OCI-LY7 (cell line): Measurements from ENCODE around the gene STON1.

ENCODE experiments used
- EZH2phosphoT487 ChIP-seq: fragments of 200-600 bp; sonication (generic); IDR thresholded peaks from 2 replicates; pipeline ENCODE4 v1.6.1; 2018; ENCODE audit warnings: low read depth, borderline replicate concordance, mild to moderate bottlenecking, mixed run types, antibody characterized with exemption, low read length, moderate library complexity, mixed read lengths
- TF ChIP-seq, protein P1 (sequence below): fragments of 200-600 bp; sonication (generic); conservative IDR thresholded peaks from 2 replicates; pipeline ENCODE4 v1.5.1; 2014; ENCODE audit warnings: mild to moderate bottlenecking, antibody characterized with exemption, low read length, moderate library complexity, mixed read lengths

DNA sequence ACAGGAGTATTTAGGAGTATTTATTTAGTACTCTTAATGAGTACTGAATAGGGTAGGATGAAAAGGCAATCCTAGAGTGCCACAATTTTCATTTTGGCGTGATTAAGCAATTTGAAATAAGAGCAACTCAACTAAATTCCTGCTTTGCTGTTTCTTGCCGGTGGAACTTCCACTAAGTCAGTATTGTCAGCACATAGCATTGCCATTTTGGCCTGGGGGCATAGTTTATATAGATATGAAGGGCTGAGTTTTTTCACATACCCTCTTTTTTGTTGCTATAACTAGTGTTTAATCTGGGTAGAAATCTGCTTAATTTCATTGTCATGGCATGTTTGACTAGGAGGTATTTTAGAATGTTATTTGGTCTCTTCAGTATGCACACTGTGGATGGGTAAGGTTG, 89.6 kb downstream of the STON1 start:
- TF ChIP-seq, protein P1, sequence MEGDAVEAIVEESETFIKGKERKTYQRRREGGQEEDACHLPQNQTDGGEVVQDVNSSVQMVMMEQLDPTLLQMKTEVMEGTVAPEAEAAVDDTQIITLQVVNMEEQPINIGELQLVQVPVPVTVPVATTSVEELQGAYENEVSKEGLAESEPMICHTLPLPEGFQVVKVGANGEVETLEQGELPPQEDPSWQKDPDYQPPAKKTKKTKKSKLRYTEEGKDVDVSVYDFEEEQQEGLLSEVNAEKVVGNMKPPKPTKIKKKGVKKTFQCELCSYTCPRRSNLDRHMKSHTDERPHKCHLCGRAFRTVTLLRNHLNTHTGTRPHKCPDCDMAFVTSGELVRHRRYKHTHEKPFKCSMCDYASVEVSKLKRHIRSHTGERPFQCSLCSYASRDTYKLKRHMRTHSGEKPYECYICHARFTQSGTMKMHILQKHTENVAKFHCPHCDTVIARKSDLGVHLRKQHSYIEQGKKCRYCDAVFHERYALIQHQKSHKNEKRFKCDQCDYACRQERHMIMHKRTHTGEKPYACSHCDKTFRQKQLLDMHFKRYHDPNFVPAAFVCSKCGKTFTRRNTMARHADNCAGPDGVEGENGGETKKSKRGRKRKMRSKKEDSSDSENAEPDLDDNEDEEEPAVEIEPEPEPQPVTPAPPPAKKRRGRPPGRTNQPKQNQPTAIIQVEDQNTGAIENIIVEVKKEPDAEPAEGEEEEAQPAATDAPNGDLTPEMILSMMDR: no peak
- TF ChIP-seq EZH2phosphoT487: no peak
